Measurements from ENCODE around the gene PPP6R2. TPM values are rescaled to one million over a fixed set of nuclear protein-coding genes. Genes with fewer than 3 reads are reported as not detected.

The PPP6R2 gene
- total RNA-seq, 1 donor from 2014 or later, result 55.9 TPM

- peak; percentile 38 for TF ChIP-seq CTCF (conservative IDR thresholded peaks at IDR 0.05)
- no peaks in the 10 kb centered on the region for H3K9me3 Mint-ChIP-seq
- H3K36me3 Mint-ChIP-seq (ENCODE audit: low read depth), result no peaks in the 10 kb centered on the region
- DNase-seq (ENCODE audit: low read depth, low spot score), result no peak
- H3K27me3 Mint-ChIP-seq (ENCODE audit: low read depth), result peaks cover 10% of the 10 kb centered on the region
- no peak overlapping the region for H3K27ac Mint-ChIP-seq (ENCODE audit: unreplicated experiment)
- H3K4me1 Mint-ChIP-seq, result peaks cover 33% of the 10 kb centered on the region
- H3K4me3 Mint-ChIP-seq, result peak overlapping the region; percentile 91
Measured at GRCh38 chr22:50473088-50473487, 130.0 kb downstream of the PPP6R2 start.

- DNase-seq (ENCODE audit: low read depth, low spot score), result peak; percentile 27
- Mint-ChIP-seq H3K36me3 (ENCODE audit: low read depth) (no peaks in the 10 kb centered on the region), H3K4me3 (peak overlapping the region; percentile 91), H3K27ac (ENCODE audit: unreplicated experiment) (peak overlapping the region; percentile 97), H3K4me1 (peaks cover 33% of the 10 kb centered on the region), H3K27me3 (ENCODE audit: low read depth) (peaks cover 19% of the 10 kb centered on the region), H3K9me3 (no peaks in the 10 kb centered on the region)
- peak; percentile 11 for TF ChIP-seq CTCF (conservative IDR thresholded peaks at IDR 0.05)
Measured at GRCh38 chr22:50473855-50474671, 130.9 kb downstream of the PPP6R2 start.

GRCh38 chr22:50474710-50475651, 131.9 kb downstream of the PPP6R2 start, which contains the start of gene SBF1:
TSS of gene SBF1 (minus strand) at chr22:50475035. CDS start at chr22:50474840, 195 bp downstream.
- Mint-ChIP-seq H3K4me3 (peak within 1 kb of the TSS; percentile 91), H3K4me1 (peaks cover 33% of the 10 kb centered on the region), H3K27ac (ENCODE audit: unreplicated experiment) (peak within 1 kb of the TSS; percentile 97), H3K36me3 (ENCODE audit: low read depth) (no peaks in the 10 kb centered on the region), H3K9me3 (no peaks in the 10 kb centered on the region), H3K27me3 (ENCODE audit: low read depth) (peaks cover 28% of the 10 kb centered on the region)
- peak; percentile 86 for DNase-seq (ENCODE audit: low read depth, low spot score)
- TF ChIP-seq CTCF (conservative IDR thresholded peaks at IDR 0.05), result no peak

- H3K27me3 Mint-ChIP-seq (ENCODE audit: low read depth), result peaks cover 34% of the 10 kb centered on the region
- peak overlapping the region; percentile 84 for H3K4me3 Mint-ChIP-seq
- H3K27ac Mint-ChIP-seq (ENCODE audit: unreplicated experiment), result no peak overlapping the region
- DNase-seq (ENCODE audit: low read depth, low spot score), result no peak
- H3K9me3 Mint-ChIP-seq, result no peaks in the 10 kb centered on the region
- H3K4me1 Mint-ChIP-seq, result peaks cover 33% of the 10 kb centered on the region
- H3K36me3 Mint-ChIP-seq (ENCODE audit: low read depth), result no peaks in the 10 kb centered on the region
- TF ChIP-seq CTCF (conservative IDR thresholded peaks at IDR 0.05), result no peak
Measured at GRCh38 chr22:50475652-50476002, 132.5 kb downstream of the PPP6R2 start.

GRCh38 chr22:50476868-50477267, 133.7 kb downstream of the PPP6R2 start:
- TF ChIP-seq CTCF (conservative IDR thresholded peaks at IDR 0.05), result no peak
- Mint-ChIP-seq H3K4me3 (peak overlapping the region; percentile 84), H3K36me3 (ENCODE audit: low read depth) (no peaks in the 10 kb centered on the region)

More at GRCh38 chr22:50476868-50477267, 133.7 kb downstream of the PPP6R2 start:
- Mint-ChIP-seq H3K4me1 (peaks cover 33% of the 10 kb centered on the region), H3K27ac (ENCODE audit: unreplicated experiment) (no peak overlapping the region), H3K27me3 (ENCODE audit: low read depth) (peaks cover 39% of the 10 kb centered on the region), H3K9me3 (no peaks in the 10 kb centered on the region)
- DNase-seq (ENCODE audit: low read depth, low spot score), result no peak

Measured in neural crest cell (in vitro differentiated cells).